ENCODE results near the gene ACTR2.
A peak's percentile ranks its signal among the peaks of the same experiment; 100 is the strongest.

ACTR2 gene

GRCh38 chr2:65300761-65301711, 73.4 kb downstream of the ACTR2 start:
- DNase-seq (ENCODE audit: low spot score): peak; percentile 84
- TF ChIP-seq CTCF (IDR thresholded peaks at IDR 0.05; ENCODE audit: extremely low read depth, missing control alignments): no peak

- TF ChIP-seq CTCF (IDR thresholded peaks at IDR 0.05; ENCODE audit: extremely low read depth, missing control alignments): no peak
- no peak for DNase-seq (ENCODE audit: low spot score)
Observed at GRCh38 chr2:65305934-65306333, 78.3 kb downstream of the ACTR2 start.

- TF ChIP-seq CTCF (IDR thresholded peaks at IDR 0.05; ENCODE audit: extremely low read depth, missing control alignments): no peak
- DNase-seq (ENCODE audit: low spot score): no peak
Observed at GRCh38 chr2:65309699-65310098, 82.1 kb downstream of the ACTR2 start.

- no peak for DNase-seq (ENCODE audit: low spot score)
- no peak for TF ChIP-seq CTCF (IDR thresholded peaks at IDR 0.05; ENCODE audit: extremely low read depth, missing control alignments)
Observed at GRCh38 chr2:65311049-65311448, 83.4 kb downstream of the ACTR2 start.

GRCh38 chr2:65311596-65311995, 84.0 kb downstream of the ACTR2 start:
- no peak for DNase-seq (ENCODE audit: low spot score)
- no peak for TF ChIP-seq CTCF (IDR thresholded peaks at IDR 0.05; ENCODE audit: extremely low read depth, missing control alignments)

- DNase-seq (ENCODE audit: low spot score): no peak
- TF ChIP-seq CTCF (IDR thresholded peaks at IDR 0.05; ENCODE audit: extremely low read depth, missing control alignments): no peak
Observed at GRCh38 chr2:65313126-65313953, 85.7 kb downstream of the ACTR2 start.

GRCh38 chr2:65313954-65314256, 86.3 kb downstream of the ACTR2 start:
- TF ChIP-seq CTCF (IDR thresholded peaks at IDR 0.05; ENCODE audit: extremely low read depth, missing control alignments): no peak
- DNase-seq (ENCODE audit: low spot score): no peak

All from GM20000 (cell line).